CD4-positive, alpha-beta T cell treated with Interferon gamma for 1 hour (primary cell): Measurements from ENCODE around the gene TBC1D30.

Experiments used
- DNase-seq: peaks from one replicate; pipeline ENCODE4 v3.0.0-alpha.2; 2020

TBC1D30 gene

GRCh38 chr12:64911912-64912311 lies 87.5 kb downstream of the TBC1D30 start:
- no peak for DNase-seq

GRCh38 chr12:64912516-64913255 lies 88.2 kb downstream of the TBC1D30 start:
- no peak for DNase-seq

DNA sequence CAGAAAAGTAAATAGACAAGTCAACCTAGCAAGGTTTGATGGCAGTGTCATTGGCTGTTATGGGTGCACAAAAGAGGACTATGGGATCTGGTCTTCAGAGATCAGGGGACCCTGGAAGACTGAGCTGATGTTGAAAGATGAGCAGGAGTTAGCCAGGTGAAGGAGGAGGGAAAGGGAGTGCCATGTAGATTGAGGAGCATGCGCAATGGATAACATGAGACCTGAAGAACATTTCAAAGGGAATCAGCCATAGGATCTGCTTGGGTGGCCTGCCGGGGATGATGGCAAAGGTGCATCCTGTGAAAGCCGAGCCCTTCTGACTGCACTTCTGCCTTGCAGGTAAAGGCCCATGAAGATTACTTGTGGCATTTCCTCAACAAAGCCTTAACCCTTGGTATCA lies 90.8 kb downstream of the TBC1D30 start:
- no peak for DNase-seq

GRCh38 chr12:64916411-64917261 lies 92.2 kb downstream of the TBC1D30 start:
- no peak for DNase-seq

- DNase-seq: no peak
Observed at GRCh38 chr12:64918344-64918743, 93.9 kb downstream of the TBC1D30 start.

DNA sequence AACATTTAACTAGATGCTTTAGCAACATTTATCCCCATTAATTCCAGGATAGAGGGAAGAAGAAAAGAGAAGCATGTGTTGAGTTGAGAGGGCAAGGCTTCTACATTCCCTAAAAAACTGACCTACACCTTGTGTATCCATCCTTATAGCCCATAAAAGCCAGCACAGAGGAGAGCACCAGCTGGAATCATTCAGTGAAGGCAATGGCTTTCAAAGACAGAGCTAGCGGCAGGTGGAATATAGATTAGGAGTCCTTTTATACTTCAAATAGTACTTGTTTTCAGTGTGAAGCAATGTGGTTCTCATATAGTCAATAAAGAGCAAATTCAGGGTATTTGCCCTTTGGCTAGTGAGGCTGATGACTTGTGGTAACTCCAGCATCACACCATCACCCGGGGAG lies 94.4 kb downstream of the TBC1D30 start:
- no peak for DNase-seq

- DNase-seq: no peak
Observed at GRCh38 chr12:64922853-64923252, 98.4 kb downstream of the TBC1D30 start.

DNA sequence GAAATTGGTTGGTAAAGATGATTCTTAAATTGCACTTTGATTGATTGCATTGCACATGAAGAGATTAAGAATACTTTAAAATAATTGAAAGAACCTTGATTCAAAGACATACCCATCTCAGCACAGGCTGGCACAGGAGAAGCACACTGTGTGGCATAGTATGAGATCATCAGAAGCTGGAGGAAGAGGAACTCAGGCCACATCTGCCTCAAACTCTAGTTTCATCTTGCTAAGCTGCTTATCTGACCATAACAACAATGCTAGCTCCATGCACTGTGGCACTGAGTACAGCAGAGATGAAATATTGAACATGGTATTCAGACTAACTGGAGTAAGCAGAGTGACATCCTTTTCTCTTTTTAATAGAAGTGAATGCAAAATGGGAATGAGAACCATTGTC lies 99.1 kb downstream of the TBC1D30 start:
- no peak for DNase-seq
